ENCODE results near the gene TMEM217. TPM values are rescaled to one million over a fixed set of nuclear protein-coding genes. Genes with fewer than 3 reads are reported as not detected.

Gene TMEM217
- polyA plus RNA-seq, 1 of the 3 experiments (the other 2 are of a cell fraction), result 1.5 TPM

DNA sequence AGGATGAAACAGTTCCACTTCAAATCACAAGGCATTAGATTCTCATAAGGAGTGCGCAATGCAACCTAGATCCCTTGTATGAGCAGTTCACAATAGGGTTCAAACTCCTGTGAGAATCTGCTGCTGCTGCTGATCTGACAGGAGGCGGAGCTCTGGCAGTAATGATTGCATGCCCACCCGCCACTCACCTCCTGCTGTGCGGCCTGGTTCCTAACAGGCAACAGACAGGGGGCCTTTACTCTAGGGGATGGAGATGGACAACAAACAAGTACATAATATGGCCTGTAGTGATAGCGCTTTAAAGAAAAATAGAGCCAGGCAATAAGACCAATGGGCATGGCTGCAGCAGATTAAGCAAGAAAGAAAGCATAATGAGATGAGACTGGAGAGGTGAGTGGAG, 3.1 kb downstream of the TMEM217 start:
- Histone ChIP-seq H2AFZ (ENCODE audit: low read depth) (no peak overlapping the region), H3F3A (replicated peaks; ENCODE audit: insufficient read depth) (no peaks in the 10 kb centered on the region), H3K9ac (no peak overlapping the region), H3K4me1 (ENCODE audit: control insufficient read depth in 1 of 2, insufficient read depth in 2 of 2, low read depth in 1 of 2, low read length in 1 of 2) (peaks cover 10 to 11% of the 10 kb centered on the region in 2 experiments; a peak in 3 of 4 replicates), H3K27ac (ENCODE audit: low read depth in 2 of 2, low read length in 1 of 2) (no peak overlapping the region), H3K4me2 (no peak overlapping the region), H3K9me3 (no peaks in the 10 kb centered on the region), H3K4me3 (ENCODE audit: low read depth in 2 of 2, low read length in 1 of 2) (no peak overlapping the region), H3K9me2 (no peaks in the 10 kb centered on the region), H3K79me2 (ENCODE audit: insufficient read depth) (peaks cover 22% of the 10 kb centered on the region), H3K36me3 (replicated peaks in 1 of 2; ENCODE audit: control insufficient read depth in 1 of 2, insufficient read depth in 2 of 2, low read length in 1 of 2) (no peaks in the 10 kb centered on the region), H3K27me3 (ENCODE audit: insufficient read depth) (no peaks in the 10 kb centered on the region), H4K20me1 (ENCODE audit: insufficient read depth) (no peaks in the 10 kb centered on the region)
- WGBS (ENCODE audit: low lambda C conversion rate), result 90% methylated on average over 5 of the region's 5 CpGs
- ChIA-PET CTCF (interaction anchor here (0.7 kb wide), 1 partner anchor 18 kb away, joined by 3 read pairs; no protein-coding TSS in a partner anchor), POLR2A (no interaction called here)
- TF ChIP-seq TEAD4 (IDR thresholded peaks at IDR 0.05; ENCODE audit: borderline replicate concordance, insufficient read depth) (no peak), ELF1 (IDR thresholded peaks at IDR 0.05) (no peak), RCOR1 (IDR thresholded peaks at IDR 0.05; ENCODE audit: low read length) (no peak), MXI1 (IDR thresholded peaks at IDR 0.05; ENCODE audit: low read depth, low read length) (no peak), FOXM1 (IDR thresholded peaks at IDR 0.05; ENCODE audit: low read depth) (no peak), TAF1 (IDR thresholded peaks at IDR 0.05; ENCODE audit: borderline replicate concordance, low read depth, low read length) (no peak), TCF12 (IDR thresholded peaks at IDR 0.05) (no peak), RAD21 (IDR thresholded peaks at IDR 0.05; ENCODE audit: low read length) (no peak), POLR2AphosphoS5 (IDR thresholded peaks at IDR 0.05; ENCODE audit: low read depth, low read length) (no peak), MEF2A (IDR thresholded peaks at IDR 0.05; ENCODE audit: borderline replicate concordance, low read depth) (no peak)
- TF ChIP-seq, protein P1, sequence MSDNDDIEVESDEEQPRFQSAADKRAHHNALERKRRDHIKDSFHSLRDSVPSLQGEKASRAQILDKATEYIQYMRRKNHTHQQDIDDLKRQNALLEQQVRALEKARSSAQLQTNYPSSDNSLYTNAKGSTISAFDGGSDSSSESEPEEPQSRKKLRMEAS (IDR thresholded peaks at IDR 0.05; ENCODE audit: low read depth), result no peak
- TF ChIP-seq, protein P2, sequence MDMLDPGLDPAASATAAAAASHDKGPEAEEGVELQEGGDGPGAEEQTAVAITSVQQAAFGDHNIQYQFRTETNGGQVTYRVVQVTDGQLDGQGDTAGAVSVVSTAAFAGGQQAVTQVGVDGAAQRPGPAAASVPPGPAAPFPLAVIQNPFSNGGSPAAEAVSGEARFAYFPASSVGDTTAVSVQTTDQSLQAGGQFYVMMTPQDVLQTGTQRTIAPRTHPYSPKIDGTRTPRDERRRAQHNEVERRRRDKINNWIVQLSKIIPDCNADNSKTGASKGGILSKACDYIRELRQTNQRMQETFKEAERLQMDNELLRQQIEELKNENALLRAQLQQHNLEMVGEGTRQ (IDR thresholded peaks at IDR 0.05; ENCODE audit: borderline replicate concordance, low read depth, low read length), result no peak
- DNase-seq, result no peak

DNA sequence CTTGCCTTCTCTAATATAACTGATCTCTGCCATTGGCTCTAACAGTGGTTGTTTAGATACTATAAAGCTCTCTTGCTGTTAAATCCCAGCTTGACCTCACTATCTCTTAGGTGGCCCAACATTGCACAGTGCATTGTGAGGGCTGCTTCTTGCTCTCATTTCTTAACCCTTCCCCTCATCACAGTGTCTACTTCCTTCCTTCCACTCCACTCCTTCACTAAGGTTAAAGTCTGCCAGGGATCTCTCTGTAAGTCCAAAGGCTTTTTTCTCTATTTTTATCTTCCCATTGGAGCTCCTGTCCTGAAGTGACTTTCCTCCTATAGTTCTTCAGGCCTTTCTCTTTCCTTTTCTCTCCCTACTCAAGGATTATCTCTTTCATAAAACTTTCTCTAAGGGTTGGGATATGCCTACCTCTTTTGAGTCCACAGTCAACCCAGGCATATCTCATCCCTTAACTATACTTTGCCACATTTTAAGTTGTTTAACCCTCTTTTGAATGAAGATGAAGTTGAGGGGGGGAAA, 4.4 kb downstream of the TMEM217 start:
- POLR2A ChIA-PET, result no interaction called here
- Histone ChIP-seq H3K9me3 (no peaks in the 10 kb centered on the region), H3K4me2 (no peak overlapping the region), H4K20me1 (ENCODE audit: insufficient read depth) (no peaks in the 10 kb centered on the region), H2AFZ (ENCODE audit: low read depth) (no peak overlapping the region), H3K79me2 (ENCODE audit: insufficient read depth) (peaks cover 8% of the 10 kb centered on the region), H3K9ac (no peak overlapping the region), H3K4me3 (ENCODE audit: low read depth in 2 of 2, low read length in 1 of 2) (no peak overlapping the region), H3K27ac (ENCODE audit: low read depth in 2 of 2, low read length in 1 of 2) (no peak overlapping the region), H3F3A (replicated peaks; ENCODE audit: insufficient read depth) (no peaks in the 10 kb centered on the region), H3K4me1 (ENCODE audit: control insufficient read depth in 1 of 2, insufficient read depth in 2 of 2, low read depth in 1 of 2, low read length in 1 of 2) (peaks cover 0 to 8% of the 10 kb centered on the region in 2 experiments; a peak in 2 of 4 replicates), H3K9me2 (no peaks in the 10 kb centered on the region), H3K27me3 (ENCODE audit: insufficient read depth) (no peaks in the 10 kb centered on the region), H3K36me3 (replicated peaks in 1 of 2; ENCODE audit: control insufficient read depth in 1 of 2, insufficient read depth in 2 of 2, low read length in 1 of 2) (no peaks in the 10 kb centered on the region)
- DNase-seq, result no peak
- CTCF ChIA-PET, result no interaction called here
- TF ChIP-seq NFIC (IDR thresholded peaks at IDR 0.05; ENCODE audit: borderline replicate concordance) (no peak), TAF1 (IDR thresholded peaks at IDR 0.05; ENCODE audit: borderline replicate concordance, low read depth, low read length) (no peak), POLR2AphosphoS5 (IDR thresholded peaks at IDR 0.05; ENCODE audit: low read depth, low read length) (no peak), GATA2 (CRISPR knock-in tag; IDR thresholded peaks at IDR 0.05) (no peak)
- TF ChIP-seq, protein P3, sequence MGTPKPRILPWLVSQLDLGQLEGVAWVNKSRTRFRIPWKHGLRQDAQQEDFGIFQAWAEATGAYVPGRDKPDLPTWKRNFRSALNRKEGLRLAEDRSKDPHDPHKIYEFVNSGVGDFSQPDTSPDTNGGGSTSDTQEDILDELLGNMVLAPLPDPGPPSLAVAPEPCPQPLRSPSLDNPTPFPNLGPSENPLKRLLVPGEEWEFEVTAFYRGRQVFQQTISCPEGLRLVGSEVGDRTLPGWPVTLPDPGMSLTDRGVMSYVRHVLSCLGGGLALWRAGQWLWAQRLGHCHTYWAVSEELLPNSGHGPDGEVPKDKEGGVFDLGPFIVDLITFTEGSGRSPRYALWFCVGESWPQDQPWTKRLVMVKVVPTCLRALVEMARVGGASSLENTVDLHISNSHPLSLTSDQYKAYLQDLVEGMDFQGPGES (IDR thresholded peaks at IDR 0.05; ENCODE audit: low read depth, low read length), result no peak
- TF ChIP-seq, protein P4, sequence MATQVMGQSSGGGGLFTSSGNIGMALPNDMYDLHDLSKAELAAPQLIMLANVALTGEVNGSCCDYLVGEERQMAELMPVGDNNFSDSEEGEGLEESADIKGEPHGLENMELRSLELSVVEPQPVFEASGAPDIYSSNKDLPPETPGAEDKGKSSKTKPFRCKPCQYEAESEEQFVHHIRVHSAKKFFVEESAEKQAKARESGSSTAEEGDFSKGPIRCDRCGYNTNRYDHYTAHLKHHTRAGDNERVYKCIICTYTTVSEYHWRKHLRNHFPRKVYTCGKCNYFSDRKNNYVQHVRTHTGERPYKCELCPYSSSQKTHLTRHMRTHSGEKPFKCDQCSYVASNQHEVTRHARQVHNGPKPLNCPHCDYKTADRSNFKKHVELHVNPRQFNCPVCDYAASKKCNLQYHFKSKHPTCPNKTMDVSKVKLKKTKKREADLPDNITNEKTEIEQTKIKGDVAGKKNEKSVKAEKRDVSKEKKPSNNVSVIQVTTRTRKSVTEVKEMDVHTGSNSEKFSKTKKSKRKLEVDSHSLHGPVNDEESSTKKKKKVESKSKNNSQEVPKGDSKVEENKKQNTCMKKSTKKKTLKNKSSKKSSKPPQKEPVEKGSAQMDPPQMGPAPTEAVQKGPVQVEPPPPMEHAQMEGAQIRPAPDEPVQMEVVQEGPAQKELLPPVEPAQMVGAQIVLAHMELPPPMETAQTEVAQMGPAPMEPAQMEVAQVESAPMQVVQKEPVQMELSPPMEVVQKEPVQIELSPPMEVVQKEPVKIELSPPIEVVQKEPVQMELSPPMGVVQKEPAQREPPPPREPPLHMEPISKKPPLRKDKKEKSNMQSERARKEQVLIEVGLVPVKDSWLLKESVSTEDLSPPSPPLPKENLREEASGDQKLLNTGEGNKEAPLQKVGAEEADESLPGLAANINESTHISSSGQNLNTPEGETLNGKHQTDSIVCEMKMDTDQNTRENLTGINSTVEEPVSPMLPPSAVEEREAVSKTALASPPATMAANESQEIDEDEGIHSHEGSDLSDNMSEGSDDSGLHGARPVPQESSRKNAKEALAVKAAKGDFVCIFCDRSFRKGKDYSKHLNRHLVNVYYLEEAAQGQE (IDR thresholded peaks at IDR 0.05; ENCODE audit: low read depth, low read length), result no peak
- TF ChIP-seq, protein P2 (IDR thresholded peaks at IDR 0.05; ENCODE audit: borderline replicate concordance, low read depth, low read length), result no peak
- TF ChIP-seq, protein P5, sequence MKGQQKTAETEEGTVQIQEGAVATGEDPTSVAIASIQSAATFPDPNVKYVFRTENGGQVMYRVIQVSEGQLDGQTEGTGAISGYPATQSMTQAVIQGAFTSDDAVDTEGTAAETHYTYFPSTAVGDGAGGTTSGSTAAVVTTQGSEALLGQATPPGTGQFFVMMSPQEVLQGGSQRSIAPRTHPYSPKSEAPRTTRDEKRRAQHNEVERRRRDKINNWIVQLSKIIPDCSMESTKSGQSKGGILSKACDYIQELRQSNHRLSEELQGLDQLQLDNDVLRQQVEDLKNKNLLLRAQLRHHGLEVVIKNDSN (IDR thresholded peaks at IDR 0.05; ENCODE audit: borderline replicate concordance, low read depth), result no peak
- TF ChIP-seq, protein P6, sequence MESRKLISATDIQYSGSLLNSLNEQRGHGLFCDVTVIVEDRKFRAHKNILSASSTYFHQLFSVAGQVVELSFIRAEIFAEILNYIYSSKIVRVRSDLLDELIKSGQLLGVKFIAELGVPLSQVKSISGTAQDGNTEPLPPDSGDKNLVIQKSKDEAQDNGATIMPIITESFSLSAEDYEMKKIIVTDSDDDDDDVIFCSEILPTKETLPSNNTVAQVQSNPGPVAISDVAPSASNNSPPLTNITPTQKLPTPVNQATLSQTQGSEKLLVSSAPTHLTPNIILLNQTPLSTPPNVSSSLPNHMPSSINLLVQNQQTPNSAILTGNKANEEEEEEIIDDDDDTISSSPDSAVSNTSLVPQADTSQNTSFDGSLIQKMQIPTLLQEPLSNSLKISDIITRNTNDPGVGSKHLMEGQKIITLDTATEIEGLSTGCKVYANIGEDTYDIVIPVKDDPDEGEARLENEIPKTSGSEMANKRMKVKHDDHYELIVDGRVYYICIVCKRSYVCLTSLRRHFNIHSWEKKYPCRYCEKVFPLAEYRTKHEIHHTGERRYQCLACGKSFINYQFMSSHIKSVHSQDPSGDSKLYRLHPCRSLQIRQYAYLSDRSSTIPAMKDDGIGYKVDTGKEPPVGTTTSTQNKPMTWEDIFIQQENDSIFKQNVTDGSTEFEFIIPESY (IDR thresholded peaks at IDR 0.05; ENCODE audit: borderline replicate concordance, low read depth), result no peak

All from SK-N-SH (cell line).